NCI-H1694 treated with DMSO at 0.1 percent for 48 hours (cell line): ENCODE results near the gene MTMR1.

ENCODE experiments used
- DNase-seq: peaks from one replicate; lab custom pipeline; 2025; lab: John Stamatoyannopoulos, UW

The MTMR1 gene

DNA sequence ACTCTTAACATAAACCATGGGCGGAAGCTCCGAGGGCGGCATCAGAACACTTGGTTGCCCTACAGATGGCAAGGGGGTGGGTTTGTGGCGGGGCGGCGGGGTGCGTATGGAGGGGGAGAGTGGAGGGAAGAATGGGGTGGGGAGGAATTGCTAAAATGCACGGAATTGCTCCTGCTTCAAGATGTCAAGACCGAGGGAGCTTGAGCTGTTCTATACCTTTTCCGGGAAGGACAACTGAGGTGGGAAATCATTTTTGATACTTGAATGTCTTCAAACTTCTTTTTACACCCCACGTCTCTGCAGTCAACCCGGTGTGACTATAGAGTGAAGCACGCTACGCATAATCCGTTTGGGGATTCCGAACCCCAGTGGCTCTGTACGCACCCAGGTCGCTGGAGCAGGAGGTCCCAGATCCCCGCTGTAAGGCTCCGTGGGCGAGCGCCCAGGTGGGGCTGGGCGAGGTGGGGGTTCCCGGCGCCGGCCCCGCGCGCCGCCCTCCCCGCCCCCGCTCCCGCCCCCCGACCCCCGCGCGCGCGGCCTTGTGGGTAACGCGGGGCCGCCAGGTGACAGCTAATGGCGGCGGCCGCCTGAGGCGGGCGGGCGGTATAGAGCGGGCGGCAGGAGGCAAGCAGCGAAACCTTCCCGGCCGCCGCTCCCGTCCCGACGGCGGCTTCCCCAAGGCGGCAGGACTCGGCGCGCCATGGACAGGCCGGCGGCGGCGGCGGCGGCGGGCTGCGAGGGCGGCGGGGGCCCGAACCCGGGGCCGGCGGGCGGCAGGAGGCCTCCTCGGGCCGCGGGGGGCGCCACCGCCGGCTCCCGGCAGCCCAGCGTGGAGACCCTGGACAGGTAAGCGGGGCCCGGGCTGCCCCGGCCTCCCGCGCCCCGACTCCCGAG lies at the start of gene MTMR1:
Gene MTMR1, plus strand, starts transcription at position 566 of the 894 bp plus-strand sequence. Its CDS starts 135 bp downstream, at position 701.
- DNase-seq, result peak; percentile 18

DNA sequence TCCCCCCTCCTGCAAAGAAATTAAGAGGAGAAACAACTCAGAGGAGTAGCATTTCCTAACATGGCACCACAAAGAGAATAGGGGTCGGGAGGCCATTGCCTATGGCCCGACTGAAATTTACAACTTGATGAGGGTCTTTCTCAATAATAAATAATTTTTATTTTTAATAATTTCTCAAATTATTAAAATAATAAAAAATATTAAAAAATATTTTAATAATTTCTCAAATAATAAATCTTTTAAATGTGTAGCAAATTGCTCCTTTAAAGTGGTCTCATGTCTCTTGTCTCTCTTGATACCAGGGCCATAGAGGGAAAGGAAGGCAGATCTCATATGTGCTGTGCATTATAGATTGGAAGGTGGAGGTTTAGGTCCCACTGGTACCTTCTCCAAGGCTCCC lies 49.2 kb upstream of the MTMR1 start:
- no peak for DNase-seq

DNA sequence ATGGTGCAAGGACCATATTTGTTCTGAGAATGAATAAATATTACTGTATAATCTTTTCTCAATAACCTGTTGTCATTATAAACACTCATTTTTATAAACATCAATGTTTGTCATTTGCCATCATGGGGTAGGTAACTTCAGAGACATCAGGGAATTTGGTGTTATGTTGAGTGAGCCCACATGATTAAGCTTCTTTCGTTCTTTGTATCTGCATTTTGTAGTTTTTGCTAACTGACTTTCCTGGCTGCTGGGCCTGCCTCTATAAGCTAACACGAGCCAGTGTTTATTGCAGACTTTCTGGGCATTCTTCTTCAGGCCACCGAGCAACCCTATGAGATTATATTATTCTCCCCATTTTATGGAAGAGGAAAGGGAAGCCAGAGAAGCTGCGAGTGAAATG lies 48.8 kb upstream of the MTMR1 start:
- no peak for DNase-seq

DNA sequence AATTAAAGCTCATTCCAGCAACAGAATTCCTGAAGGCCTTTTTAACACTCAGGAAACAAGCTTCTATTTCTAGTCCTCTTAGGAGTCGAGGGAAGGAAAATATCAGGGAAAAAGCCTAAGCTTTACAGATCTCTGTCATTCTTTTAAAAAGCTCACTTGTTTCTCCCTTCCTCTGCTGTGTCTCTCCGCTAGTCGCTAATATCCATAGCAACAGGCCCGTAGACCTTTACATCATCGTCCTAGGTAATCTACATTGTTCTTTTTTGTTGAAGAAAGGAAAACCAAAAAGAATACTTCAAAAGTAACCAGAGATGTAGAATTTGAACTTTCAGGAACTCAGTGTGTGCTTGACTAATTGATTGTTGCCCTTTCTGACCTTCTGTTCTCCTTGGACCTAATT lies 45.9 kb upstream of the MTMR1 start:
- DNase-seq, result no peak

DNA sequence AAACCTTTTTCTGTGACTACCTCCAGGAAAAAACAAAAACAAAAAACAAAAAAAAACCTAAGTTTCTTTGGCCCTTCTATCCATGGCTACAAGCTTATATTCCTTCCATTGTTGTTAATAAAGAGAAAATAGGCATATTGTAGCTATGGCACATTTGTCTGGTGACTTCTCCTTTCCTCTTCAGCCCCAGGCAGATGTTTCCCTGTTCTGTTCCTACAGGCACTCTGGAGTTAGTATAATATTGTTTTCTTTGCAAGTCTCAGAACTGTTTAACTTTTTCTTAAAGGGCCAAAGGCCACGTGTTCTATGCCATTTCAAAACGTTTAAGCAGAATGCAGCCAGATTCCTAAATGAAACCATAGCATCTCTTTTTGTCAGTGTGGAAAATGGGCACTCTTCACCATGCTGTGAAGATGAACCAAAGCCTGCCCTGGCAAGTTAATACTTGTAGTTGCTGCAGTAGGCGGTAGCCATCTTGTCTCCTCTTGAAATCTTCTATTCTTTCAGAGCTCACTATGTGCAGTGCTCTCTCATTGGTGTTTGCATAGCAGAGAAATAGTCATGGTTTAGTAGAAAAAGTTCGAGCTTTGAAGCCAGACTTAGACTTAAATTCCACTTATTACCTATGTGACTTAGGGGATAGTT lies 44.8 kb upstream of the MTMR1 start:
- DNase-seq, result no peak

DNA sequence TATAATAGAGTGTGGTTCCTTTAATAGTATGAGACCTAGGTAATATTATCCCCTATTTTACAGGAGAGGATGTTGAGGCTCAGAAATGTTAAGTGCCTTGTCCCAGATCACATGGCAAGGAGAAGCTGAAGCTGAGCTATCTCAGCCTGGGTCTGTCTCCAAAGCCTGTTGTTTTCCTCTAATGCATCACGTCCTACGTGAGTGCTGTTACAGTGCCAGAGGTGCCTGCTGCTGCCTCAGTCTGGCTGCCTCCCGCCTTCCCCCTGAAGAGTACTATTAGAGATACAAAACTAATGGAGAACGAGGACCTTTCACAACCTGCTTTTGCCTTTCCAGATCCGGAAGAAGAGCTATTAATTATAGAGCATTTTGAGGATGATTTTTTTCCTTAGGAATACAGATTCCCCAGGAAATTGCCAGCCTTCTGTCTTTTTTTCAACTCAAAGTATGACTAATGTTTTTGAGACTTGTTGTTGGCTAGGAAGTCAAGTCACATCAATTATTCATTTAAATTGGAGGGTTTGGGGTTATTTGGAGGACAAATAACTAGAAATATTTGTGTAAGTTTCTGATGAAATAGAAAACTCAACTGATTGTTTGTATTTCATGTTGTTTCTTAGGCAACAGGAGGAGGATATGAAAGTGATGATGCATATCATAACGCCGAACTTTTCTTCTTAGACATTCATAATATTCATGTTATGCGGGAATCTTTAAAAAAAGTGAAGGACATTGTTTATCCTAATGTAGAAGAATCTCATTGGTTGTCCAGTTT lies 43.9 kb upstream of the MTMR1 start:
- DNase-seq, result peak; percentile 2

DNA sequence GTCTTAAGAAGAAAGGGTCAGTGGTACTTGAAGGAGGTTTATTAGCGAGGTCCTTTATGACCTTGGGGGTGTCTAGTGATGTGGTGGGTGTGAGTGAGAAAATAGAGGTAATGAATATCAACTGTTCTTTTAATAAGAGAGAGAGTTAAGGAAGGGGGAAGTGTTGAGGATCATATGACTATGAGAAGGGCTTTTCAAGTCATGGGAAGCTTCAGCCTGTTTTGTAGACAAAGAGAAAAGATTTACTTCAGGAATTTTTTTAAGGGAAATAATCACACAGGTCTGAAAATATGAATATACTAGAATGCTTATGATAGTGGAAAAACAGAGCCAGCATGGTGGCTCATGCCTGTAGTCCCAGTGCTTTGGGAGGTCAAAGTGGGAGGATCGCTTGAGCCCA lies 41.3 kb upstream of the MTMR1 start:
- no peak for DNase-seq

DNA sequence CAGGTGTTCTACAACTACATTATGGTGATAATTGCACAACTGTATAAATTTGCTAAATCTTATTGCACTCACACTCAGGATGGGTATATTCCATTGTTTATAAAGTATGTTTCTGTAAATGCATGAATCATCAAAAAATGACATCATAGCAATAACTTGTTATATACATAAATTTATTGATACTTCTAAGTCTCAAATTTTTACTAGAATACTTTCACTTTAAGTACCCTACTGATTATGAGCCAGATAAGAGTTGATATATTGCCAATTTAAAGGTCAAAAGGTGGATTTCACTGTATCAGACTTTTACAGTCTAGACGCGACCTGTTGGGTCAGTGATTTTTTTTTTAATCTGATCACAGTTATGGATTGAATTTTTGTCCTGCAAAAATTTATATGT lies 37.4 kb upstream of the MTMR1 start:
- DNase-seq, result no peak

DNA sequence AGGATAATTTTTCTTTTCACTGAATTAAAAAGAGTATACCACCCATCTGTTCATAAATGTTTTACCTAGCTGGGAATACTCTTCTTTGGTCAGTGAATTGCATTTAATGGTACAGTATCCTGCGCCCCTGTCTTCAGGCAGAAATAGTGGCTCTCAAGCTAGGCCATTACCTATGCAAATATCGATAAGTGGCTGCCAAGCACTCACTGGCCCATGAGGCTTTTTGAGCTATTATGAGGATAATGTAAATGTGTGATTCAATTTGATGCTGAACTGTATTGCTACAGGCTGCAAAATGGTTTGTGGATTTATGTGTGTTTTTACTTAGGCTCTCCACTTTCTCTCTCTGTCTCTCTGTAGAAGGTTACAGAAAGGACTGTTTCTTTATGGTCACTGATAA lies 30.1 kb upstream of the MTMR1 start:
- no peak for DNase-seq

DNA sequence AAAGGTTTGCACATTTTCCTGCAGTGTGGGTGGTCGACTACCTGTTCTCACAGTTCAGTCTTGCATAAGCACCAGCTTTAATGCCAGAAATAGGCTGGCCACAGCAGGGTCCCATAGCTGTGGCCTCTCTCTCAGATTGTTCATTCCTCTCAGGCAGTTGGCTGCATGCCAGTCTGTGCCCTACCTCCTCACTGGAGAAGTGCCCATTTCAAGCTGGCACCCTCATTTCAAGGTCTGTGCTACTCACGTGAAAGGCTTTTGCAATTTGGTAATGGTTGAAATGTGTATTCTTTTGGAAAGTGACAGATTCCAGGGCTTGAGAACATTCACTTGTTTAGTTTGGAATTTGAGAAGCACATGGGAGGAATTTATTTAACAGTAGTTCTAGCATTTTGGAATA lies 28.9 kb upstream of the MTMR1 start:
- peak; percentile 28 for DNase-seq

DNA sequence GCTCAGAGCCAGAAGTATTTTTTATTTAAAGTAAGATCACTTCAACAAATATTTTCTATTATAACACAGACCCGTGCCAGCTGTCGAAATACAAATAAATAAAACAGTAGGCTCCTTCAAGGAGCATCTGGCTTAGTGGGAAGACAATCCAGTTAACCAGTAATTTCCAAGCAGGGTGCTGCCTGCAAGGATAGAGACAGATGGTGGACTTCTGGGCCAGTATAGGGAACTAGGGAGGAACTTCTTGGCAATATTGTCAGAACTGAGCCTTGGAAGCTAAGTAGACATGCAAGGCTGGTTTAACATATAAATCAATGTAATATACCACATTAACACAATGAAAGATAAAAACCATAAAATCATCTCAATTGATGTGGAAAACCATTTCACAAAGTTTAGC lies 17.0 kb upstream of the MTMR1 start:
- DNase-seq, result no peak

DNA sequence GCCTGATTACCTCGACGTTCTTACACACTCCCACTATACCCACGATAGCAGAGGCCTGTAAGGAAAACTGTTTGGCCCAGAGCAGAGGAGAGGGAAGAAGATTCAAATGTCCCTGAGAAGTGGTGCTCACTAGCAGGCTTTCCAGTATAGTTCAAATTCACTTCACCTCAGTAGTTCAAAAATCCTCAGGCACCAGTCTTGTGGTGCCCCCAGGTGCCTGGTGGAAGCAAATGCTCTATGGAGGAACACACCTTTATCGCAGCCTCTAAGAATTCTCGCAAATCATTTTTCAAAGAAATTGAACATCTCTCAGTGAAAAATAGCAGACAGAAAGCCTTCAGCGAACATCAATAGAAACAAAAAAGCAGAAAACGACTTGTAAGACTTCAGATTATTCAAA lies 12.2 kb upstream of the MTMR1 start:
- no peak for DNase-seq

DNA sequence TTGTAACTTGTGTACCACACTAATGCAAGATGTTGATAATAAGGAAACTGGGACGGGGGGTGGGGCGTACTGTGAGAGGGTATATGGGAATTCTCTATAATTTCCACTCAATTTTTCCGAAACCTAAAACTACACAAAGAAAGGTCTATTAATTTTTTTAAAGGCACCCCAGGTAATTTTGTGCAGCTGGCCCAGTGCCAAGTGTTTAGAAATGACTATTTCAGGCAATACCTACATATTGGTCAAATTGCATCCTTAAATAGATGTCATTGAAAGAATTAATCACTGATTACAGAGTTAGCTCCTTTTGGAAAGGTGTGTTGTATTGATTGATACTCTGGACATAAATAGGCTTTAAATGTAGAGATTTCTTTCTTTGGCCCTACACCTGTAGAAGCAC lies 10.1 kb upstream of the MTMR1 start:
- no peak for DNase-seq

DNA sequence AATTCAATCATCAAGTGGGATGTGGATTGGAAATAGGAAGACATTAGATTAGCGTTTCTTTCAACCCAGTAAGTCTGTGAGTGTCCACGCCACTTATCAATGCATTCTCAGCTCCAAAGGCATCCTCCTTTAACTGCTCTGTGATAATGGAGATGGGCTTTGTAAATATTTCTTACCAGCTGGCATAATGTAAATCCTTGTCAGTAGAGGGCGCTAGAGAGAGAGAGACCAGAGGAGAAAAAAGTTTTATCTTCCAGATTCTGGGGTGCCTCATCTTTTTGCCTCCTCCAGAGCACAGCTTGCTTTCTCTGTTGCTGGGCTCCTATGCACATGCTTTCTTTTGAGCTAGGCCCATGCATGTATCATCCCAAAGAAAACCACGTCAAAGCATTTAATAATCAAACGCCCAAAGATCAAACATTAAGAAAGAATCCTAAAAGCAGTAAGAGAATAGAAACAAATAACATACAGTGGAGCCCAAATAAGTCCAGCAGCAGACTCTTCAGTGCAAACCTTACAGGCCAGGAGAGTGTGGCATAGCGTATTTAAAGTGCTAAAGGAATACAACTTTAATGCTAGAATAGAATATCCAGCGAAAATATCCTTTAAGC lies 9.6 kb upstream of the MTMR1 start:
- peak; percentile 55 for DNase-seq

DNA sequence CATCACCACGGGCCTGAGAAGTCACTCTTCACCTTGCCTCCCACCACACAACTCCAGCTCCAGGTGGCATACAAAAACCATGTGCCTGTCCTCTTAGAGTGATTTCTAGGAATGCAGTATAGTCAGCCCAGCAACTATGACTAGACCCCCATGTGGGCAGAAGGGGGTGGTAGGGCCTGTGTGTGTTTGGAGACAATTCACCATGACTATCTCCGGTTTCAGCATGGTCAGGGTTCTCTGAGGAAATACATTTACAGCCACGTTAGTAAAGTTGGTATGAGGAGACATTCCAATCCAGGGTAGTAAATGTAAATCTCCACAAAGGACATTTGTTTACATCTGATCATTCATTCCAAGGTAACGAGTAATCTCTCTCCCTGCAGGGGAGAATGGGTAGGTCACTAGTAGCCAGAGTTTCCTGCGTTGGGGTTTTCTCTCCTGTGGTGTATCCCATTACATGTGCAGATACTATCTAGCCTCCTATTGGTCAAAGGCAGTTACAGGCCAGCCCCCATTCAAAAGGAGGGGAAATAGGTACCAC lies 4.2 kb upstream of the MTMR1 start:
- no peak for DNase-seq

DNA sequence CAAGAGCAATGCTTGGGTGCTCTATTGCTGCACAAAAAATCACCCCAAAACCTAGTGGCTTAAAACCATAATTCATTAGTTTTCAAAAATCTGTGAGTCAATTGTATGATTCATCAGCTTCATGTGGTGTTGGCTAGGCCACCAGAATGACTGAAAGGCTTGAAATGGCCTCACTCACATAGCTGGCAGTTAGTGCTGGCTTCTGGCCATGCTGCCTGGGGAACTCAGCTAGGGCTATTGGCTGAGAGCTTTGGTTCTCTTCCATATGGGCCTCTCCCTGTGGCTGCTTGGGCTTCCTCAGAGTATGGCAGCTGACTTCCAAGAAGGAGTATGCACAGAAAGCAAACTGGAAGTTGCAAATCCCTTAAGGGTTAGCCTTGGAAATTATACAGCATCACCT lies 3.1 kb upstream of the MTMR1 start:
- DNase-seq, result no peak

DNA sequence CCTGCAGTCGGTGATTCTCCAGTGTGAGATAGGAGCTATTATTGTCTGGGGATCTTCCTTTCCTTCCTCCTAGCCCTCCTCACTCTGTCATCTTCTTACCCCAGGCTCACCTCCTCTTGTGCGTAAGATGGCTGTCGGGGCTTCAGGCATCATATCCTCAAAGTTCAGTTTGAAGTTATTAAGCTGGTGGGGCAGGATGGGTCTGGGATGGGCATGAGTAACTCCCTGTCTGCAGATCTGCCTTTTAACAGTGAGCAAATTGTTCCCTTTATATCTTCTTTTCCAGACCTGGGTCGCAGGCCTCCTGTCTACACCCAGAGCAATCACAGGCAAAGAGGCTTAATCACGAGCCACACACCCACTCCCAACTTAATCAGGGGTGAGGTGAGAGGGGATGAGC lies 900 bp upstream of the MTMR1 start:
- no peak for DNase-seq

DNA sequence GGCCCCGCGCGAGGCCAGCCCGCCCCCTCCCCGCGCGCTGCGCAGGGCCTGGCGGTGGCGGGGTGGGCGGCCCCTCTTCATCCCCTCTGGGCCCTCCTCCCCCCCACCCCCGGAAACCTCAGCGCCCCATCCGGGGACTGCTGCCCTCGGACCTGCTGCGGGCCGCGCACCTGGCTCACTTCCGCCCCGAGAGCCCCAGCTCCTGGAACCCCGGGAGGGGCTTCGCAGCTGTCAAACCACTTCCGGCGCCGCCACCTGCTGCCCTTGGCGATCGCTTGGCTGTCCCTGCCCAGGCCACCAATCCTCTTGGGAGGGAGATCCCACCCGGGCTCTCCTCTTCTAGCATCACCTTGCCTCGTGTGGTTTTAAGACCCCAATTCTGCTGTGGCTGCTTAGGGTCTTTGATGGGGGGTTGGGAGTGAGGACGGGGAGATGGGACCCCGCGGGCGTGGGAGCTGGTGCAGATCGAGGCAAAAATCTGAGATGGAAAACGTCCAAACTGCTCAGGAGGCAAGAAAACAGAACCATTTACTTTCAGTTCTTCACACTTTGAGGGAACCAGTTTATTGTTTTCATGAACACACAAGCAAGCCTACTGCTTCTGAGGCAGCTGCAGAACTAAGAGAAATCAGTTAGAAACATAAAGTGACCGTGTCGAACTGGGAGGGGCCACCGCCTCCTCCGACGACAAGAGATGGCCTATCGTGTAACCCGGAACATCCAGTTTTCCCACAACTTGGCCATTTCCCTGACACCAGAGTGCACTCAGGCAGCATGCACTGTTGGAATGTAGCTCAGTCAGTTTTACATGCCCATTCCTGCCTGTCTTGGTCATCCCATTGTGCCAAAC lies 754 bp downstream of the MTMR1 start:
- peak; percentile 33 for DNase-seq

DNA sequence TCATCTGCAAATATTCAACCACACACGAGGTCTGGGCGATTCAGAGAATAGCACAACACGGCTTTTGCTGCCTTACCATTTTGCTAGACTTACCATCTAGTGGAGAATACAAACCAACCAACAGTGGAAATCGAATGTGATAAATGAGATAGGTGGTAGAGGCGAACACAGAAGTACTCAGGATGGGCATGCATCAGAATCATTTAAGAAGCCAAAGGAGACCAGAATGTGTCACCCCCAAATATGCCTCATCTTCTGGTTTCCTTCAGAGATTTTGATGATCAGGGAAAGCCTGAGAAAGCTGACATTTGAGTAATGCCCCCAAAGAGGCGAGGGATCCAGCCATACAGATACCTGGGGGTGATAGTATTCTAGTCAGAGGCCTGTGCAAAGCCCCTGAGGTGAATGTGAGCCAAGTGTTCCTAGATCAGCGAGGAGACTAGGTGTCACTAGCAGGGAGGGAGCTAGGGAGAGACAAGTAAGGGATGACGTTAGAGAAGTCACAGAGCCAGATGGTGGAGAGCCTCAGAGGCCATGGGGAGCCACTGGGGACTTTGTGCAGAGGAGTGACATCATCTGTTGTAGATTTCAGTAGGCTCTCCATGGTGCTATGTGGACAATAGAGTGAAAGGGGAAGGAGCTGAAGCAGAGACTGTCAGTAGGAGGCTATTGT lies 1.7 kb downstream of the MTMR1 start:
- DNase-seq, result no peak

DNA sequence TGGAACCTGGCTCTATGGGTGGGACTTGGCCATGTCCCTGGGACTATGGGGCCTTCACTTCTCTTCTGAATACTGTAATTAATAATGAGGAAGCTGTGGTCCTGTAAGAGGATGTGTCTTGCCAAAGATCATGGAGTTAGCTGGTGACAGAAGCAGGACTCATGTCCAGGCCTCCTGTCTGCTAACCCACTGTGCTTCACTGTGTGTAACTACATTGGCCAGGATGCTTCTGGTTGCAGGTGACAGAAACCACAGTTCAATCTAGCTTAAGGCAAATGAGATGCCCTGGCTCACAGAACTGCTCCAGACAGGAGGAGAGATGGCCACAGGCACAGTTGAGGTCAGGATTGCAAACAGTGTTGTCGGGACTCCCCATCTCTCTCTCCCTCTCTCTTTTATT lies 3.1 kb downstream of the MTMR1 start:
- no peak for DNase-seq

DNA sequence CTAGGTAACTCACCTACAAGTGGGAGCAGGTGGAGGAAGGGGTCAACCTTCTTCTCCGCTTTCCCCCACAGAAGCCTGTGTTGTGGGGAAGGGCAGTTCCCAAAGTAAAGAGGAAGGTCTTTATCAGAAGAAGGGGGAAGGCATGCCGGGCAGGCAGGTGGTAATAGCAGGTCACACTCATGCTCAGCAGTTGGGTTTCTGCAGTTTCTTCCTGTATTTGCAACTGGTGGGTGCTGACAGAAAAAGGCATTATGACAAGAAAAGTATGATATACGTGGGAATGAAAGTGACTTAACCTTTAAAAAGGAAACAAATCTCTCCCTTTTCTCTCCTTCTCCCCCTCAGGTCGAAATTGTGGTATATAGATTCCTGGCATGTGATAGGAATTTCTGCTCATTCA lies 3.7 kb downstream of the MTMR1 start:
- DNase-seq, result no peak
